Activated naive CD8-positive, alpha-beta T cell (primary cell): ENCODE measurements around the gene LIX1L.

Source experiments
- H3K27ac Mint-ChIP-seq: one replicate; pipeline ENCODE4 v1.8.0; 2021; ENCODE audit warnings: mixed read lengths
- H3K27me3 Mint-ChIP-seq: one replicate; pipeline ENCODE4 v1.8.0; 2021; ENCODE audit warnings: mixed read lengths
- H3K36me3 Mint-ChIP-seq: one replicate; pipeline ENCODE4 v1.8.0; 2021; ENCODE audit warnings: mixed read lengths
- H3K4me1 Mint-ChIP-seq: one replicate; pipeline ENCODE4 v1.8.0; 2021; ENCODE audit warnings: low read depth, mixed read lengths
- H3K4me3 Mint-ChIP-seq: one replicate; pipeline ENCODE4 v1.8.0; 2021; ENCODE audit warnings: mild to moderate bottlenecking, mixed read lengths
- H3K9me3 Mint-ChIP-seq: one replicate; pipeline ENCODE4 v1.8.0; 2021; ENCODE audit warnings: low read depth, mixed read lengths

LIX1L gene

GRCh38 chr1:145978854-145979745 lies 21.3 kb upstream of the LIX1L start:
- no peak overlapping the region for H3K27ac Mint-ChIP-seq
- no peaks in the 10 kb centered on the region for H3K27me3 Mint-ChIP-seq
- no peaks in the 10 kb centered on the region for H3K9me3 Mint-ChIP-seq
- H3K4me3 Mint-ChIP-seq = no peak overlapping the region
- no peaks in the 10 kb centered on the region for H3K36me3 Mint-ChIP-seq
- H3K4me1 Mint-ChIP-seq = peaks cover 9% of the 10 kb centered on the region

GRCh38 chr1:145978471-145978853 lies 20.6 kb upstream of the LIX1L start:
- H3K36me3 Mint-ChIP-seq = no peaks in the 10 kb centered on the region
- H3K27me3 Mint-ChIP-seq = no peaks in the 10 kb centered on the region
- H3K27ac Mint-ChIP-seq = no peak overlapping the region
- no peaks in the 10 kb centered on the region for H3K9me3 Mint-ChIP-seq
- H3K4me1 Mint-ChIP-seq = peaks cover 11% of the 10 kb centered on the region
- no peak overlapping the region for H3K4me3 Mint-ChIP-seq

- Mint-ChIP-seq H3K4me1 (peaks cover 14% of the 10 kb centered on the region), H3K9me3 (no peaks in the 10 kb centered on the region), H3K27me3 (no peaks in the 10 kb centered on the region), H3K4me3 (no peak overlapping the region), H3K27ac (no peak overlapping the region), H3K36me3 (no peaks in the 10 kb centered on the region)
These were observed 20.0 kb upstream of the LIX1L start for GRCh38 chr1:145977486-145978470.

DNA sequence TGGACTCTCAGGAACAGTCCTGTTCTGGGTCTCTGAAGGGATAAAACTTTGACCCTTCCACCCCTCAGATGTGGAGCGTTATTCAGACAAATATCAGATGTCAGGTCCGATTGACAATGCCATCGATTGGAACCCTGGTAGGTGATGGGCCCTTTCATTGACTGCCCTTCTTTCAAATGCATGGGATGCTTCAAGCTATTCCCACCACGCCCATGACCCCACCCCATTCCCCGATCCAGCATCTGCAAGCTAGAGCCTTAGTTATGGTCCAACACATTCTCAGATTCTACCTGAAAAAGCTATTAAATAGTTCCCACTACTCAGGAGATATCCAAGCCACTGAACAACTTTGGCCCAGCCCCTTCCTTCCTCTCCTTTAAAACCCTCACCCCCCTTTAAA lies 19.2 kb upstream of the LIX1L start:
- Mint-ChIP-seq H3K4me3 (no peak overlapping the region), H3K36me3 (no peaks in the 10 kb centered on the region), H3K9me3 (no peaks in the 10 kb centered on the region), H3K4me1 (peaks cover 14% of the 10 kb centered on the region), H3K27me3 (no peaks in the 10 kb centered on the region), H3K27ac (no peak overlapping the region)

GRCh38 chr1:145975216-145975615 lies 17.4 kb upstream of the LIX1L start:
- peaks cover 18% of the 10 kb centered on the region for H3K4me1 Mint-ChIP-seq

GRCh38 chr1:145974721-145975120 lies 16.9 kb upstream of the LIX1L start:
- no peak overlapping the region for H3K27ac Mint-ChIP-seq

More at GRCh38 chr1:145975216-145975615, 17.4 kb upstream of the LIX1L start:
- Mint-ChIP-seq H3K27me3 (no peaks in the 10 kb centered on the region), H3K9me3 (no peaks in the 10 kb centered on the region), H3K36me3 (no peaks in the 10 kb centered on the region), H3K27ac (peak overlapping the region; percentile 30), H3K4me3 (no peak overlapping the region)

DNA sequence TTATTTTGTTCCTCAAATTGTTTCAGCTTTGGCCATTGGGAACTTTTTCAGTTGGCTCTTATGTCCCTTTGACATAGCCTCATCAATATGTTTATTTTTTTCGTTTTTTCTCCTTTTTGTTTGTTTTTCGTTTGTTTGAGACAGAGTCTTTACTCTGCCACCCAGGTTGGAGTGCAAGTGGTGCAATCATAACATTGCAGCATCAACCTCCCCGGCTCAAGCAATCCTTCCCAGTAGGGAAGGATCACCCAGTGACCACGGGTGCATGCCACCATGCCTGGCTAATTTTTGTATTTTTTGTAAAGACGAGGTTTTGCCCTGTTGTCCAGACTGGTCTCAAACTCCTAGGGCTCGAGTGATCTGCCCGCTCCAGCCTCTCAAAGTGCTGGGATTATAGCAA lies 14.8 kb upstream of the LIX1L start:
- Mint-ChIP-seq H3K36me3 (peaks cover 3% of the 10 kb centered on the region), H3K9me3 (no peaks in the 10 kb centered on the region)

More at GRCh38 chr1:145974721-145975120, 16.9 kb upstream of the LIX1L start:
- H3K36me3 Mint-ChIP-seq = no peaks in the 10 kb centered on the region
- H3K27me3 Mint-ChIP-seq = no peaks in the 10 kb centered on the region
- H3K4me1 Mint-ChIP-seq = peaks cover 19% of the 10 kb centered on the region
- H3K4me3 Mint-ChIP-seq = no peak overlapping the region
- no peaks in the 10 kb centered on the region for H3K9me3 Mint-ChIP-seq

GRCh38 chr1:145967288-145967687 lies 9.5 kb upstream of the LIX1L start:
- no peak overlapping the region for H3K27ac Mint-ChIP-seq
- H3K4me1 Mint-ChIP-seq = peaks cover 43% of the 10 kb centered on the region
- no peaks in the 10 kb centered on the region for H3K9me3 Mint-ChIP-seq
- no peaks in the 10 kb centered on the region for H3K27me3 Mint-ChIP-seq
- no peak overlapping the region for H3K4me3 Mint-ChIP-seq
- peaks cover 5% of the 10 kb centered on the region for H3K36me3 Mint-ChIP-seq

More for the DNA sequence above, 14.8 kb upstream of the LIX1L start:
- Mint-ChIP-seq H3K4me1 (peaks cover 25% of the 10 kb centered on the region), H3K27me3 (no peaks in the 10 kb centered on the region), H3K27ac (no peak overlapping the region), H3K4me3 (no peak overlapping the region)

DNA sequence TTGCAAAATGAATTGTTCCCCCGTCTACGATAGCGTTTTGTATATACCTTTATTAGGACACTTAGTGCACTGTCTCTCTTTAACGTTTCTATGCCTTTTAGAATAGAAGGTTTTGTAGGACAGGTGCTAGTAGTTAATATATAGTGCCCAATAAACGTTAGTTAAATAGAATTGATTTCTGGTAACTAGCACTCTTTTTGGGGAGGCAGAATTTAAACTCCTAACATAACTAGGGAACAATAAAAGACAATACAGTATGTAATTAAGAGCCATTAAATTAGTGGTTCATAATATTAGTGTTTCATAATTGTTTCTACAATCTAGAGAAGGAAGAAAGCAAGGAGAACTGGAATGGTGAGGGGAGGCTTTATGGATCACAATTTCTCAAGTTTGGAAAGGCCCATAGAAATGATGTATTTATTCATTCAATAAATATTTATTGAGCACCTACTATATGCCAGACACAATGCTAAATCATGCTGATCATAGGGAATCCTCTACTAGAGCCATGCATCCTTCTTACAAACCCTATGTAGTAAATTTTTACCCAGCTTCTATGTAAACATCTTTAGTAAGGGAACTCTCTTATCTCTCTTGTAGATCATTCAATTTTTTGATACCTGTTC lies 7.4 kb upstream of the LIX1L start:
- peak overlapping the region; percentile 94 for H3K4me3 Mint-ChIP-seq
- H3K4me1 Mint-ChIP-seq = peaks cover 48% of the 10 kb centered on the region
- H3K9me3 Mint-ChIP-seq = no peaks in the 10 kb centered on the region
- no peaks in the 10 kb centered on the region for H3K27me3 Mint-ChIP-seq
- H3K36me3 Mint-ChIP-seq = peaks cover 5% of the 10 kb centered on the region
- H3K27ac Mint-ChIP-seq = peak overlapping the region; percentile 95

DNA sequence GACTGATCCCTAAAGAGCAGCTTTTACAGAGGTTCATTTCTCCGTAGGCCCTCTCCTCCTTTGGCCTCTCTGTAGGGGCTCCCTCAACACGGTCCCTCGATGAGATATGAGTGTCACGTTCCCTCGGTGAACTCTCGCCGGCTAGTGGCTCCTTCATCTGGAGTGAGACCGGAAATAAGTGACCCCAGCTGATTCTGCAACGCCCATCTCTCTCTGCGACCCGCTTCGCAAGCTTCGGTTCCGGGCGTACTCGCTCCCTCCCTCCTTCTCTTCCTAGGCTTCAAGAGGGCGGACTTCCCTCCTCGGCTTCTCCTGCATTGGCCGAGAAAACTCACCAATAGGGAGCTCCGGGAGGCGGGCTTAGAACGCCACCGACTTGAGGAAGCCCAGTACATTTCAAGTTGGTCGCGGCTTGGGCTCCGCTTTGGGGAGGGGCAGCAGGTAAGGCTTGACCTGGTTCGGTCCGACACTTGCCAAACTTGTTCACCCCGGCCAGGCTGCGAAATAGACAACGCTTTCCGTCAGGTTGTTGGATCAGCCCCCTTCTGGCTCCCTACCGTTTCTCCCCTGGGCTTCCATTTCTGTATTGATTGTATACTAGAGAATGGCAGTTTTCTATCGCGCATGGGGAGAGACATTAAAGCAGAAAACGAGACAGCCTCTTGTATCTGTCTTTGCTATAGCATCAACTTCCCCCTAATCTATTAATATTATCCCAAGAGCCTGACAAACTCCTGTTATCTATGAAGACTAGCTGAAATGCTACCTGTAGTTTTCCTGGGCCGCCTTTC lies 6.7 kb upstream of the LIX1L start, which contains the start of the genes ANKRD34A and POLR3GL:
TSS of gene ANKRD34A (minus strand) at position 248 of the 791 bp plus-strand sequence. CDS start 2,816 bp downstream, outside the sequence.
TSS of gene POLR3GL (plus strand) at position 363 of the 791 bp plus-strand sequence. CDS start 10,176 bp downstream, outside the sequence.
- Mint-ChIP-seq H3K9me3 (no peaks in the 10 kb centered on the region), H3K36me3 (peaks cover 5% of the 10 kb centered on the region), H3K27me3 (no peaks in the 10 kb centered on the region), H3K4me3 (peak within 1 kb of the TSS; percentile 94), H3K4me1 (peaks cover 54% of the 10 kb centered on the region), H3K27ac (peak within 1 kb of the TSS; percentile 95)

DNA sequence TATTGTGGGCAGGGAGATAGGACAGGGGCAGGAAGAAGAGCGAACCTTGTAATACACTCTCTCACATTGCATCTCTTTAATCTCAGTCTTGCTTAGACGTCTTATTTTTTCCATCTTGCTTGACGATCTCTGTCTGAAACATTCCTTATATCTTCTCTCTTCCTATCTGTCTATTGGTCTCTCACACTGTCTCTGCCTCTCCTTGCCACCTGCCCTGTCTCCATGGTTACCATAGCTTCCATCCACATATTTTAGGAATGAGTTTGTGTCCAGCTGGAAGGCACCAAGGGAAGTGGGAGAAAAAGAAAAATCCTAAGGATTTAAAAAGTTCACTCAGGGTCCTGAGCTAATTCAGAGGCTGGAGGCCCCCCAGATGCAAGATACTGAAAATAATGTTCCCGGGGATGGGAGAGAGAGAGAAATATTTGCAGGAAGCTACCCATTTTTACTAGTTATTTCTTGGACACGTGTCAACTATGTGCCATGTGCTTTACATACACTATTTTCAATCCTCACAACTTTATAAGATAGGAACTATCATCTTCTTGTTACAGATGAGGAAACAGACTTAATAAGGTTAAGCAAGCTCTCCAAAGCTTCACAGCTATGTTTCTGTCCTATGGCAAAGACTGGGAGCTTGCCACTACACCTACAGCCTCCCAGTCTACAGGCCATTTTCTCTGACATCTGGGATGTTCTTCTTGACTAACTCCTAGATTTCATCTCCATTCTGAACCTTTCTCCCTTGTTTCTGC lies 5.6 kb upstream of the LIX1L start:
- Mint-ChIP-seq H3K9me3 (no peaks in the 10 kb centered on the region), H3K4me3 (peak overlapping the region; percentile 94), H3K36me3 (peaks cover 5% of the 10 kb centered on the region), H3K4me1 (peaks cover 63% of the 10 kb centered on the region), H3K27ac (peak overlapping the region; percentile 95), H3K27me3 (no peaks in the 10 kb centered on the region)

GRCh38 chr1:145962157-145963102 lies 4.6 kb upstream of the LIX1L start:
- Mint-ChIP-seq H3K9me3 (no peaks in the 10 kb centered on the region), H3K27me3 (no peaks in the 10 kb centered on the region), H3K4me3 (peak overlapping the region; percentile 94), H3K4me1 (peaks cover 63% of the 10 kb centered on the region), H3K27ac (peak overlapping the region; percentile 95), H3K36me3 (peaks cover 1% of the 10 kb centered on the region)
